Neuronal stem cell (in vitro differentiated cells): ENCODE measurements around the gene SYT8.

Experiments used
- DNase-seq: peaks from one replicate; pipeline ENCODE4 v3.0.0-alpha.2; 2013; ENCODE audit warnings: low spot score
- H2AFZ ChIP-seq: one replicate; pipeline ENCODE4 v1.6.1; 2013; ENCODE audit warnings: mild to moderate bottlenecking, low read length, inconsistent platforms
- H2AK5ac ChIP-seq: 2 replicates; pipeline ENCODE4 v1.6.1; 2013; ENCODE audit warnings: low read depth, mild to moderate bottlenecking, inconsistent platforms, low read length, moderate library complexity, mixed read lengths
- H2BK120ac ChIP-seq: 2 replicates; pipeline ENCODE4 v1.6.1; 2013; ENCODE audit warnings: low read depth, mild to moderate bottlenecking, inconsistent platforms, low read length, moderate library complexity, mixed read lengths
- H2BK12ac ChIP-seq: one replicate; pipeline ENCODE4 v1.6.1; 2013; ENCODE audit warnings: low read length, inconsistent platforms
- H2BK15ac ChIP-seq: 2 replicates; pipeline ENCODE4 v1.6.1; 2013; ENCODE audit warnings: mild to moderate bottlenecking, low read length, inconsistent platforms, mixed read lengths
- H2BK5ac ChIP-seq: one replicate; pipeline ENCODE4 v1.6.1; 2013; ENCODE audit warnings: inconsistent platforms, mild to moderate bottlenecking, low read length, moderate library complexity
- H3K14ac ChIP-seq: one replicate; pipeline ENCODE4 v1.6.1; 2013; ENCODE audit warnings: low read length, inconsistent platforms
- H3K18ac ChIP-seq: 2 replicates; pipeline ENCODE4 v1.6.1; 2013; ENCODE audit warnings: low read length, inconsistent platforms
- H3K23ac ChIP-seq: 2 replicates; pipeline ENCODE4 v1.6.1; 2013; ENCODE audit warnings: low read depth, mild to moderate bottlenecking, mixed read lengths, low read length, inconsistent platforms; ENCODE audit not compliant: poor library complexity
- H3K27ac ChIP-seq: replicated peaks from 3 replicates; pipeline ENCODE4 v1.5.1; 2013; ENCODE audit warnings: low read length, inconsistent platforms
- H3K27me3 ChIP-seq, 3 experiments: 2 replicates each; pipeline ENCODE4 v1.6.1; 2013; ENCODE audit warnings: low read length in 3 of 3, mild to moderate bottlenecking in 2 of 3, inconsistent platforms in 1 of 3, low read depth in 1 of 3, mixed read lengths in 1 of 3, moderate library complexity in 1 of 3; ENCODE audit not compliant: control insufficient read depth in 3 of 3, insufficient read depth in 3 of 3
- H3K36me3 ChIP-seq, 2 donors: replicated peaks in 1 of 2; 2 replicates each; pipeline ENCODE4 v1.6.1; 2013; ENCODE audit warnings: low read length in 2 of 2; ENCODE audit not compliant: control insufficient read depth in 2 of 2, insufficient read depth in 2 of 2
- H3K4ac ChIP-seq: 2 replicates; pipeline ENCODE4 v1.6.1; 2013; ENCODE audit warnings: inconsistent platforms, mild to moderate bottlenecking, low read length, moderate library complexity
- H3K4me1 ChIP-seq, 2 donors: 1 replicate in 1 of 2; 2 replicates in 1 of 2; pipeline ENCODE4 v1.6.1; 2013; ENCODE audit warnings: low read length in 2 of 2, low read depth in 1 of 2; ENCODE audit not compliant: control insufficient read depth in 2 of 2, insufficient read depth in 1 of 2
- H3K4me2 ChIP-seq: one replicate; pipeline ENCODE4 v1.6.1; 2013; ENCODE audit warnings: mild to moderate bottlenecking, low read length, inconsistent platforms; ENCODE audit not compliant: insufficient read depth, poor library complexity, severe bottlenecking
- H3K4me3 ChIP-seq, 2 donors: 2 replicates each; pipeline ENCODE4 v1.5.1; 2013; ENCODE audit warnings: low read length in 2 of 2, mild to moderate bottlenecking in 2 of 2, inconsistent platforms in 1 of 2, moderate library complexity in 1 of 2
- H3K79me1 ChIP-seq: one replicate; pipeline ENCODE4 v1.6.1; 2013; ENCODE audit warnings: low read depth, mild to moderate bottlenecking, inconsistent platforms, low read length, moderate library complexity
- H3K9ac ChIP-seq: one replicate; pipeline ENCODE4 v1.6.1; 2013; ENCODE audit warnings: mild to moderate bottlenecking, low read depth, low read length, inconsistent platforms; ENCODE audit not compliant: poor library complexity
- H3K9me3 ChIP-seq, 2 donors: replicated peaks in 1 of 2; 2 replicates each; pipeline versions ENCODE3 to v1.6.1; 2013; ENCODE audit warnings: low read length in 2 of 2, mild to moderate bottlenecking in 2 of 2, inconsistent platforms in 1 of 2, low read depth in 1 of 2, mixed read lengths in 1 of 2, moderate library complexity in 1 of 2; ENCODE audit not compliant: control insufficient read depth in 2 of 2, insufficient read depth in 1 of 2
- H4K8ac ChIP-seq: one replicate; pipeline ENCODE4 v1.6.1; 2013; ENCODE audit warnings: low read depth, mild to moderate bottlenecking, inconsistent platforms, low read length, moderate library complexity
- H4K91ac ChIP-seq: one replicate; pipeline ENCODE4 v1.6.1; 2013; ENCODE audit warnings: low read length, low read depth, mild to moderate bottlenecking, inconsistent platforms; ENCODE audit not compliant: poor library complexity
- WGBS, 2 donors: extraction: QIAGEN DNeasy Blood & Tissue Kit; methylation state at CpG; one replicate each; pipeline ENCODE4 v1.1.7; 2013; ENCODE audit warnings: missing lambda C conversion rate in 2 of 2, mixed read lengths in 1 of 2; ENCODE audit not compliant: insufficient read length in 2 of 2, insufficient replicate concordance in 1 of 2; ENCODE audit errors: extremely low coverage in 2 of 2; 5-methylcytosine and 5-hydroxymethylcytosine counted together

SYT8 gene

DNA sequence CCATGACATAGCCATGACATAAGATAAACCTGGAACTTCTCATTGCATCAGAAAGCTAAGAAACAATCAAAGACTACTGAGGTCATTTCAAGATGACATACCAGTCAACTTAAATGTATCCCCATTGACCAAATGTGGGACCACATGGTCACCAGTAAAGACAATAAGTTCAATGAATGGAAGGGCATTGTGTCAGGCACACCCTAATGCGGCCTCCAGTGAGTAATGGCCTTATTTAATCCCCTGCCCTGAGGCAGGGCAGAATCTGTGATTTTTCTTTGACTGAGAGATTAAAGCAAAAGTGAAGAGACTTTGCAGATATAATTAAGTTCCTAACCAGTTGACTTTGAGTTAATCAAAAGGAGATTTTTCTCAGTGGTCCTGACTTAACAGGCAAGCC is 17.3 kb upstream of the SYT8 start:
- Histone ChIP-seq H2BK12ac (no peak overlapping the region), H3K4me3 (no peak overlapping the region)

DNA sequence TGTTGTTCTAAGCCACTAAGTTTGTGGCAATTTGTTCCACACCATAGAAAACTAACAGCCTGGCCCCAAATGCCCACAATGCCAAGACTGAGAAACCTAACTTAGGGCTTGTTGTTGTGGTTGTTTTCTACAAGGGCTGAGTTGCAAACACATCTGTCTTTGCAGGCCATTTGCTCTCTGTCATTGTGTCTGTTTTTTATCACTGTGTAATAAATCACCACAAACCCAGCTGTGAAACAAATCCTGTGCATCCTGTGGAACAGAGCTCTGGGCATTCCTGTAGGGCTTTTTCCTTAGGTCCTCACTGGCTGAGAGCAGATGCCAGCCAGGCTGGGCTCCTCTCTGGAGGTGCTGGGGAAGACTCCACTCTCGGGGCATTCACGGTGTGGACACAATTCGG is 15.7 kb upstream of the SYT8 start:
- H2BK5ac ChIP-seq = no peak overlapping the region
- no peak overlapping the region for H3K27ac ChIP-seq
- no peak overlapping the region for H4K8ac ChIP-seq
- H3K9ac ChIP-seq = no peak overlapping the region
- no peak overlapping the region for H2BK15ac ChIP-seq
- peaks cover 0 to 6% of the 10 kb centered on the region in 2 donors for H3K9me3 ChIP-seq
- WGBS, 2 donors = no CpG with 5 or more reads among the region's 3 CpGs
- H3K4ac ChIP-seq = no peak overlapping the region
- H4K91ac ChIP-seq = no peak overlapping the region
- H3K36me3 ChIP-seq = no peaks in the 10 kb centered on the region
- no peak overlapping the region for H2BK120ac ChIP-seq
- H3K4me3 ChIP-seq = no peak overlapping the region
- no peak overlapping the region for H3K18ac ChIP-seq
- no peak overlapping the region for H3K14ac ChIP-seq
- H3K4me1 ChIP-seq = no peaks in the 10 kb centered on the region
- H2AFZ ChIP-seq = no peak overlapping the region
- H2AK5ac ChIP-seq = no peak overlapping the region
- no peak for DNase-seq
- no peak overlapping the region for H2BK12ac ChIP-seq
- no peak overlapping the region for H3K4me2 ChIP-seq
- no peak overlapping the region for H3K23ac ChIP-seq
- peaks cover 0 to 8% (median 0%) of the 10 kb centered on the region in 3 experiments for H3K27me3 ChIP-seq
- H3K79me1 ChIP-seq = no peaks in the 10 kb centered on the region

More for the DNA sequence above, 17.3 kb upstream of the SYT8 start:
- Histone ChIP-seq H3K23ac (no peak overlapping the region), H3K36me3 (no peaks in the 10 kb centered on the region), H3K27me3 (peaks cover 0 to 8% (median 0%) of the 10 kb centered on the region in 3 experiments), H3K4me1 (no peaks in the 10 kb centered on the region), H3K9ac (no peak overlapping the region), H4K8ac (no peak overlapping the region), H2AFZ (no peak overlapping the region), H2BK15ac (no peak overlapping the region), H3K14ac (no peak overlapping the region), H4K91ac (no peak overlapping the region), H2AK5ac (no peak overlapping the region), H2BK5ac (no peak overlapping the region), H3K9me3 (peaks cover 0 to 6% of the 10 kb centered on the region in 2 donors), H3K79me1 (no peaks in the 10 kb centered on the region), H3K4me2 (no peak overlapping the region), H3K18ac (no peak overlapping the region), H3K4ac (no peak overlapping the region), H3K27ac (no peak overlapping the region), H2BK120ac (no peak overlapping the region)
- DNase-seq = no peak
- no CpG with 5 or more reads among the region's 1 CpG for WGBS, 2 donors

DNA sequence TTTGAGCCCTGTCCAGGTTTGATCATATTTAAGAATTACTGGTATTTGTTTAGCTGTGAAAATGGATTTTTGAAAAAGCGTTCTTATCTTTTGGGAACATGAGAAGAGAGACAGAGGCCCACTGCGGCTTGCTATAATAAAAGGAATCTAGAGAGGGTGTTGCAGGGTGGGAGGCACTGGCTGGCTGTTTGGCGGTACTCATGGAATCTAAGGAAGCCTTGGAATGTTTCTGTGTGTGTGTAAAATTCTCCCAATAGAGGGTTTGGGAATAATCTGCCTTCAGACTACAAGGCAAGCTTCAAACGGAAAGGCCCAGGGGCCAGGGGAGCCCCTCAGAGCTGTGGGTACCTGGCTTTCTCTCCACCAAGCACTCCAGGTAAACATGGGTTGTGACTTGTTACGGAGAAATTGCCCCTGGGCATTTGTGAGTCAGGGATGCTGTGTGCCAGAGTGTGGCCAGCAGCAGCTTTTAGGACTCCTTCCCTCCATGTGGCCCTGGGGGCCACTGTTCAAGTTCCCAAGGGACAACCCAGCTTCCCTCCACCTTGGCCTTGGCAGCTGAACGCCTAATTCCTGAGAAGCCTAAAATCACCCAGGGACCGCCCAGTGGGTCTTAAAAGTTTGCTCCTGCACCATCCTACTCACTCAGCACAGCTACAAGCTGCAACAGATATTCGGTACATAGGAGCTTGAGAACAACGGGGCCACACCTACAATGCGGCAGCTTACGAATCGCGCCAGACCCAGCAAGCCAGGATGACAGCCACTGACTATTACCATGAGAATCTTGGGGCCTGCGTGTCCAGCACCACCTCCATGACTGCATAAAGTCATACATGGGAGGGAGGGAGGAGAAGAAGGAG is 14.1 kb upstream of the SYT8 start:
- Histone ChIP-seq H3K4me3 (no peak overlapping the region), H3K4me1 (no peaks in the 10 kb centered on the region), H4K8ac (no peak overlapping the region), H3K36me3 (no peaks in the 10 kb centered on the region), H3K4me2 (no peak overlapping the region), H3K79me1 (no peaks in the 10 kb centered on the region), H3K9ac (peak overlapping the region; percentile 2), H2BK15ac (no peak overlapping the region), H2AK5ac (peak overlapping the region; percentile 40), H3K23ac (peak overlapping the region; percentile 39), H2BK12ac (no peak overlapping the region), H3K27me3 (peaks cover 0 to 7% (median 0%) of the 10 kb centered on the region in 3 experiments), H2BK5ac (peak overlapping the region; percentile 26), H3K9me3 (peaks cover 0 to 6% of the 10 kb centered on the region in 2 donors), H3K18ac (peak overlapping the region; percentile 19), H3K4ac (no peak overlapping the region), H3K14ac (no peak overlapping the region), H4K91ac (no peak overlapping the region), H2AFZ (no peak overlapping the region), H2BK120ac (no peak overlapping the region), H3K27ac (no peak overlapping the region)
- WGBS, 2 donors = no CpG with 5 or more reads among the region's 14 CpGs
- no peak for DNase-seq

DNA sequence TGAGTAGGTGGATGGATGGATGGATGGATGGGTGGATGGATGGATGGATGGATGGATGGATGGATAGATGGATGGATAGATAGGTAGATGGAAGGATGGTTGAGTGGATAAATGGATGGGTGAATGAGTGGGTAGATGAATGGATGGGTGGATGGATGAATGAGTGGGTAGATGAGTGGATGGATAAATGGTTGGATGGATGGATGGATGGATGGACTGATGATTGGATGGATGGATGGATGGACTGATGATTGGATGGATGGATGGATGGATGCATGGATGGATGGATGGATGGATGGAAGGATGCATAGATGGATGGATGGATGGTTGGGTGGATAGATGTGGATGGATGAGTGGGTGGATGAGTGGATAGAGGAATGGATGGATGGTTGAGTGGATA is 13.2 kb upstream of the SYT8 start:
- H3K79me1 ChIP-seq = peaks cover 2% of the 10 kb centered on the region
- H3K9me3 ChIP-seq = peaks cover 0 to 6% of the 10 kb centered on the region in 2 donors
- no peak overlapping the region for H3K4me3 ChIP-seq

More for the DNA sequence above, 13.2 kb upstream of the SYT8 start:
- H3K36me3 ChIP-seq = no peaks in the 10 kb centered on the region
- H3K9ac ChIP-seq = no peak overlapping the region
- H3K23ac ChIP-seq = no peak overlapping the region
- H2BK12ac ChIP-seq = no peak overlapping the region
- H4K91ac ChIP-seq = no peak overlapping the region
- no peak overlapping the region for H2AK5ac ChIP-seq
- H3K18ac ChIP-seq = no peak overlapping the region
- no peak overlapping the region for H2AFZ ChIP-seq
- H3K14ac ChIP-seq = no peak overlapping the region
- H3K4ac ChIP-seq = no peak overlapping the region
- no peak for DNase-seq
- no peak overlapping the region for H3K27ac ChIP-seq
- no peak overlapping the region for H2BK5ac ChIP-seq
- H2BK15ac ChIP-seq = no peak overlapping the region
- no peaks in the 10 kb centered on the region for H3K4me1 ChIP-seq
- H4K8ac ChIP-seq = no peak overlapping the region
- H3K4me2 ChIP-seq = no peak overlapping the region
- H3K27me3 ChIP-seq = peaks cover 0 to 10% (median 0%) of the 10 kb centered on the region in 3 experiments
- H2BK120ac ChIP-seq = no peak overlapping the region
